Ovary (tissue), 3 donors: ENCODE data around the gene ENKUR.

Source experiments
- EP300 ChIP-seq: sonication (generic); formaldehyde crosslinking; IDR thresholded peaks from one replicate; pipeline ENCODE4 v1.6.1; 2017; ENCODE audit warnings: antibody characterized with exemption
- POLR2A ChIP-seq: fragments of 450-650 bp; IDR thresholded peaks from one replicate; pipeline ENCODE4 v1.6.1; 2017; ENCODE audit warnings: antibody characterized with exemption, mild to moderate bottlenecking, moderate library complexity
- TF ChIP-seq, protein P1 (sequence below), 3 donors: fragments of 450-650 bp in 2 of 3; fragments of 200-600 bp in 1 of 3; IDR thresholded peaks; one replicate each; pipeline versions ENCODE4 v1.5.1 to v1.8.0; 2016 to 2022; ENCODE audit warnings: antibody characterized with exemption in 3 of 3, mild to moderate bottlenecking in 1 of 3
- donor health status: DM: no; HTN: no; CAD: no.

DNA sequence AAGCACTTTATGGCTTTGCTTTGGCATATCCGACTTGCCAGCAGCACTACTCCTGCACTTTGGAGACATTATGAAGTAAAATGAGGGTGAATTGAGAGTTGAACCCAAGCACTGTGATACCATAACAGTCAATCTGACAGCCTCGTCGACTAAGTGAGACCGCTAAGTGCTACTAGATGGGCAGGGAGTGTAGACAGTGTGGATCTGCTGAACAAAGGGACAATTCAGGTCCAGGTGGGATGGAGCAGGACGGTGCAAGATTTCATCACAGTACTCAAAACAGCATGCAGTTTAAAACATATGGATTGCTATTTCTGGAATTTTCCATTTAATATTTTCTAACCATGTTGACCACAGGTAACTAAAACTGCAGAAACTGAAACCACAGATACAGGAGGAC lies 42.8 kb downstream of the ENKUR start:
- TF ChIP-seq, protein P1, sequence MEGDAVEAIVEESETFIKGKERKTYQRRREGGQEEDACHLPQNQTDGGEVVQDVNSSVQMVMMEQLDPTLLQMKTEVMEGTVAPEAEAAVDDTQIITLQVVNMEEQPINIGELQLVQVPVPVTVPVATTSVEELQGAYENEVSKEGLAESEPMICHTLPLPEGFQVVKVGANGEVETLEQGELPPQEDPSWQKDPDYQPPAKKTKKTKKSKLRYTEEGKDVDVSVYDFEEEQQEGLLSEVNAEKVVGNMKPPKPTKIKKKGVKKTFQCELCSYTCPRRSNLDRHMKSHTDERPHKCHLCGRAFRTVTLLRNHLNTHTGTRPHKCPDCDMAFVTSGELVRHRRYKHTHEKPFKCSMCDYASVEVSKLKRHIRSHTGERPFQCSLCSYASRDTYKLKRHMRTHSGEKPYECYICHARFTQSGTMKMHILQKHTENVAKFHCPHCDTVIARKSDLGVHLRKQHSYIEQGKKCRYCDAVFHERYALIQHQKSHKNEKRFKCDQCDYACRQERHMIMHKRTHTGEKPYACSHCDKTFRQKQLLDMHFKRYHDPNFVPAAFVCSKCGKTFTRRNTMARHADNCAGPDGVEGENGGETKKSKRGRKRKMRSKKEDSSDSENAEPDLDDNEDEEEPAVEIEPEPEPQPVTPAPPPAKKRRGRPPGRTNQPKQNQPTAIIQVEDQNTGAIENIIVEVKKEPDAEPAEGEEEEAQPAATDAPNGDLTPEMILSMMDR (IDR thresholded peaks at IDR 0.05) = no peak
- TF ChIP-seq EP300 = no peak
- TF ChIP-seq POLR2A = no peak
